Measurements from ENCODE around the gene THSD7A. TPM values are rescaled to one million over a fixed set of nuclear protein-coding genes. Genes with fewer than 3 reads are reported as not detected.

Gene THSD7A
- total RNA-seq, 4 donors from 2014 or later = 11.4 to 24.7 (median 15.2) TPM

- Histone ChIP-seq H3K4me3 (no peak overlapping the region), H3K4me1 (peaks cover 0 to 5% (median 0%) of the 10 kb centered on the region in 4 donors), H3K9me3 (no peaks in the 10 kb centered on the region), H3K27me3 (no peaks in the 10 kb centered on the region), H3K36me3 (no peaks in the 10 kb centered on the region), H3K27ac (no peak overlapping the region)
- TF ChIP-seq CTCF (IDR thresholded peaks at IDR 0.05) = no peak
- TF ChIP-seq EP300 (IDR thresholded peaks at IDR 0.05) = peak in 1 of 2 donors; percentile 26
- DNase-seq (ENCODE audit: low spot score in 2 of 2) = no peak
Observed at GRCh38 chr7:11648980-11649379, 183.0 kb downstream of the THSD7A start.

GRCh38 chr7:11648101-11648500 is 183.9 kb downstream of the THSD7A start:
- Histone ChIP-seq H3K9me3 (no peaks in the 10 kb centered on the region), H3K4me1 (peaks cover 0 to 5% (median 0%) of the 10 kb centered on the region in 4 donors), H3K4me3 (no peak overlapping the region), H3K36me3 (no peaks in the 10 kb centered on the region), H3K27ac (no peak overlapping the region), H3K27me3 (no peaks in the 10 kb centered on the region)
- 71 to 73% methylated on average over 3 of the region's 3 CpGs for WGBS, 2 donors
- no peak for DNase-seq (ENCODE audit: low spot score in 2 of 2)
- TF ChIP-seq EP300 (IDR thresholded peaks at IDR 0.05) = no peak
- no peak for TF ChIP-seq POLR2A (IDR thresholded peaks at IDR 0.05)
- TF ChIP-seq CTCF (IDR thresholded peaks at IDR 0.05) = no peak

- Histone ChIP-seq H3K36me3 (no peaks in the 10 kb centered on the region), H3K27ac (peak overlapping the region in 3 of 4 donors; percentile 28 to 71 (median 30)), H3K4me3 (no peak overlapping the region), H3K27me3 (no peaks in the 10 kb centered on the region), H3K4me1 (peaks cover 0 to 7% (median 0%) of the 10 kb centered on the region in 4 donors), H3K9me3 (no peaks in the 10 kb centered on the region)
- no peak for DNase-seq (ENCODE audit: low spot score in 2 of 2)
- TF ChIP-seq EP300 (IDR thresholded peaks at IDR 0.05) (peak; percentile 32 to 39), CTCF (IDR thresholded peaks at IDR 0.05) (no peak)
- WGBS, 2 donors = 36 to 59% methylated on average over 2 of the region's 2 CpGs
Observed at GRCh38 chr7:11642841-11643240, 189.2 kb downstream of the THSD7A start.

- TF ChIP-seq POLR2A (IDR thresholded peaks at IDR 0.05) (no peak), EP300 (IDR thresholded peaks at IDR 0.05) (no peak), CTCF (IDR thresholded peaks at IDR 0.05) (no peak)
- H3K36me3 ChIP-seq = no peaks in the 10 kb centered on the region
- peak overlapping the region in 2 of 4 donors; percentile 30 to 71 for H3K27ac ChIP-seq
- no peak for DNase-seq (ENCODE audit: low spot score in 2 of 2)
- no peaks in the 10 kb centered on the region for H3K27me3 ChIP-seq
- H3K4me1 ChIP-seq = peaks cover 0 to 7% (median 0%) of the 10 kb centered on the region in 4 donors
- H3K9me3 ChIP-seq = no peaks in the 10 kb centered on the region
- H3K4me3 ChIP-seq = no peak overlapping the region
Observed at GRCh38 chr7:11642276-11642675, 189.7 kb downstream of the THSD7A start.

GRCh38 chr7:11638011-11638774 is 193.8 kb downstream of the THSD7A start:
- TF ChIP-seq POLR2A (IDR thresholded peaks at IDR 0.05) (no peak), EP300 (IDR thresholded peaks at IDR 0.05) (no peak)
- Histone ChIP-seq H3K9me3 (no peaks in the 10 kb centered on the region), H3K4me3 (no peak overlapping the region), H3K27me3 (no peaks in the 10 kb centered on the region), H3K4me1 (peaks cover 0 to 10% (median 0%) of the 10 kb centered on the region in 4 donors), H3K27ac (no peak overlapping the region), H3K36me3 (peaks cover 0 to 7% (median 0%) of the 10 kb centered on the region in 3 donors)
- no peak for DNase-seq (ENCODE audit: low spot score in 2 of 2)
- WGBS, 2 donors = 44 to 48% methylated on average over 4 of the region's 4 CpGs

Data from tibial nerve (tissue), 4 donors.